ENCODE data around the gene FEN1.

Gene FEN1

DNA sequence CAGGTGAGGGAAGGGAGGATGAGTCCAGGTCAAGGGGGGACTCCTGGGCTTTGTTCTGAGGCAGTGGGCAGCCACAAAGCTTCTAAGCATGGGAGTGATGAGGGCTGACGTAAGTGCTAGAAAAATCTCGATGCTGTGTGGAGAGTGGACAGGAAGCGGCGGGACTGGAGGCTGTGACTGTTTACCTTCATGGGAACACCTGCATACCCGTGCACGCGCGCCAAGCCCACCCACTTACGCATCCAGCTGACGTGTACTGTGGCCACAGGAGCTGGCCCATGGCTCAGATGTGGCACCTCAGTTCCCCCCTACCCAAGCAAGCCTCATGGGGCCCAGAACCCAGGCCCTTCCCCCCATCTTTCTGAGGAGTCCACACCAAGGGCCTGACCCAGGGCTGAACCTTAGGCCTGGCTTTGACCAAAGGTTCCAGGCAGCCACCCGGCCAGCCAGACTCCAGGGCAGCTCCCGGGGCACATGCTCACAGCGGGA lies 26.3 kb upstream of the FEN1 start:
- TF ChIP-seq, protein P1, sequence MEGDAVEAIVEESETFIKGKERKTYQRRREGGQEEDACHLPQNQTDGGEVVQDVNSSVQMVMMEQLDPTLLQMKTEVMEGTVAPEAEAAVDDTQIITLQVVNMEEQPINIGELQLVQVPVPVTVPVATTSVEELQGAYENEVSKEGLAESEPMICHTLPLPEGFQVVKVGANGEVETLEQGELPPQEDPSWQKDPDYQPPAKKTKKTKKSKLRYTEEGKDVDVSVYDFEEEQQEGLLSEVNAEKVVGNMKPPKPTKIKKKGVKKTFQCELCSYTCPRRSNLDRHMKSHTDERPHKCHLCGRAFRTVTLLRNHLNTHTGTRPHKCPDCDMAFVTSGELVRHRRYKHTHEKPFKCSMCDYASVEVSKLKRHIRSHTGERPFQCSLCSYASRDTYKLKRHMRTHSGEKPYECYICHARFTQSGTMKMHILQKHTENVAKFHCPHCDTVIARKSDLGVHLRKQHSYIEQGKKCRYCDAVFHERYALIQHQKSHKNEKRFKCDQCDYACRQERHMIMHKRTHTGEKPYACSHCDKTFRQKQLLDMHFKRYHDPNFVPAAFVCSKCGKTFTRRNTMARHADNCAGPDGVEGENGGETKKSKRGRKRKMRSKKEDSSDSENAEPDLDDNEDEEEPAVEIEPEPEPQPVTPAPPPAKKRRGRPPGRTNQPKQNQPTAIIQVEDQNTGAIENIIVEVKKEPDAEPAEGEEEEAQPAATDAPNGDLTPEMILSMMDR (IDR thresholded peaks at IDR 0.05; ENCODE audit: insufficient read depth, low read length, missing control alignments): no peak

DNA sequence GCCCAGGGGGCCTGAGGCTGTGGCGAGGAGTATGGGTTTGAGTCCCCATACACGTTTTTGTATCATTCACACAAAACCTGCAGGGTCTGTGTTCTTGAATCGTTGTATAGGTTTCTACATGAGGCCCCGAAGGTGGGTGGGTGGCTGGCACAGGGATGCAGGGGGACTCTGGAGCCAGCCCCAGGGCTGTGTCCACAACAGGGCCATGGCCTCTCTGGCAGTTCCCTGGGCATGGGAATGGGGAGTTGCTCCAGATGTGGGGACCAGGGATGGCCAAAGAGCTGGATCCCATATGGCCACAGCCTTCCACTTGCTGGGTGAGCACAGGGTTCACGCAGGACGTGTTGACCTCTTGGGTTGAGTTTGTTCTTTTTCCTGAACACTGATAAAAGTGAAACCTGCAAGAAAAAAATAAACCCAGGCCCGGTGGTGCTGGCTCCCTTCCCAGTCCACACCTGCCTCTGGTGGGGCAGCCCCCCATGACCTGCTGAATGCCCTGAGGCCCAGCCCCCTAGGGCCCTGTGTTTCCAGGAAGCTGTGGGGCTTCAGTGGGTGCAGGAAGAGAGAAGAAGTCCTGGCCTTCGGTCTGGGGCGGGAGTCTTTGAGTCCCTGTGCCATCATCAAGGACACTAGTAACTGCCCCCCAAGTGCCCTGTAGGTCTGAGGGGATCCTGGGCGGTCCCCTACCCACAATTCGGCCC lies 24.2 kb upstream of the FEN1 start:
- TF ChIP-seq, protein P1 (IDR thresholded peaks at IDR 0.05; ENCODE audit: insufficient read depth, low read length, missing control alignments): no peak
- POLR2A ChIA-PET: no interaction called here
- no peak for DNase-seq (ENCODE audit: low read depth, low spot score)
- H3K4me3 ChIP-seq (ENCODE audit: low read depth, low read length): no peak overlapping the region
- CTCF ChIA-PET: interaction anchor here (0.8 to 12.8 kb wide), 4 partner anchors 14 to 46 kb away, joined by 3 to 97 read pairs (median 4); no protein-coding TSS in a partner anchor

More for the DNA sequence above, 26.3 kb upstream of the FEN1 start:
- DNase-seq (ENCODE audit: low read depth, low spot score): no peak
- H3K4me3 ChIP-seq (ENCODE audit: low read depth, low read length): no peak overlapping the region
- CTCF ChIA-PET: interaction anchor here (1.2 to 12.8 kb wide), 7 partner anchors 10 to 316 kb away, joined by 3 to 97 read pairs (median 5); partner anchors contain the start of gene MYRF
- POLR2A ChIA-PET: no interaction called here

DNA sequence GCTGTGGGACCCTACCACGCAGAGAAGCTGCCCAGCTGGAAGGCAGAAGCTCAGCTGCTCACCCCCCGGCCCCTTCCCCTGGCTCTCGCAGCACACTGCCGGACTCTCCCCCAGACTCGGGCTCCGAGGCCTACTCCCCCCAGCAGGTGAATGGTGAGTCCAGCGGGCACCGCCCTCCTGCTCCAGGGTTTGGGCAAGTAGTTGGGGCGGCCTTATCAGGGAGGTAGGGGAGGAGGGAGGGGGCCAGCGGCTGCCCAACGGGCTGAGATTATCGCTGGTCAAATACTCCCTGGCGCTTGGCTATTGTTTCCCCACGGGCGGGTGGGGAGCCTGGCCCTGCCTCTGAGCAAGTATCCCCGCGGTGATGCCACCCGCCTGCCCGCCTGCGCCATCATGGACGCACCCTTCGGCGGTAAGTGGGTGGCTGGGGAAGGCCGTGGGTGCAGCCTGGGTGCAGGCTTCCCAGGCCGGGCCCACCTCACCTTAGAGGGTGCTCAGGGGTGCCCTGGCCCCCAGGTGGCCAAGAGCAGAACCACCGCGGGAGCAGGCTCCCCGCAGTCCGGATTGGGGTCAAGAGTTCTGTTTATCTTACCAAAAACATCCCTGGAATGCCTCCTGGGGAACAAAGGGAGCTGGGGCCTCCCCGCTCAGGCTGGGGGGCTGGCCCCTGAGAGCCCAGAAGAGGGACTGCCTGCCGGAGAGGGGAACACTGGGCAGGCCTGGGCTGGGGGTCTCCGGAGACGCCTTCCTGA lies 23.4 kb upstream of the FEN1 start:
- POLR2A ChIA-PET: no interaction called here
- no peak overlapping the region for H3K4me3 ChIP-seq (ENCODE audit: low read depth, low read length)
- CTCF ChIA-PET: interaction anchor here (0.8 to 12.8 kb wide), 4 partner anchors 13 to 46 kb away, joined by 3 to 97 read pairs (median 5); no protein-coding TSS in a partner anchor
- no peak for DNase-seq (ENCODE audit: low read depth, low spot score)
- TF ChIP-seq, protein P1 (IDR thresholded peaks at IDR 0.05; ENCODE audit: insufficient read depth, low read length, missing control alignments): peak; percentile 48

DNA sequence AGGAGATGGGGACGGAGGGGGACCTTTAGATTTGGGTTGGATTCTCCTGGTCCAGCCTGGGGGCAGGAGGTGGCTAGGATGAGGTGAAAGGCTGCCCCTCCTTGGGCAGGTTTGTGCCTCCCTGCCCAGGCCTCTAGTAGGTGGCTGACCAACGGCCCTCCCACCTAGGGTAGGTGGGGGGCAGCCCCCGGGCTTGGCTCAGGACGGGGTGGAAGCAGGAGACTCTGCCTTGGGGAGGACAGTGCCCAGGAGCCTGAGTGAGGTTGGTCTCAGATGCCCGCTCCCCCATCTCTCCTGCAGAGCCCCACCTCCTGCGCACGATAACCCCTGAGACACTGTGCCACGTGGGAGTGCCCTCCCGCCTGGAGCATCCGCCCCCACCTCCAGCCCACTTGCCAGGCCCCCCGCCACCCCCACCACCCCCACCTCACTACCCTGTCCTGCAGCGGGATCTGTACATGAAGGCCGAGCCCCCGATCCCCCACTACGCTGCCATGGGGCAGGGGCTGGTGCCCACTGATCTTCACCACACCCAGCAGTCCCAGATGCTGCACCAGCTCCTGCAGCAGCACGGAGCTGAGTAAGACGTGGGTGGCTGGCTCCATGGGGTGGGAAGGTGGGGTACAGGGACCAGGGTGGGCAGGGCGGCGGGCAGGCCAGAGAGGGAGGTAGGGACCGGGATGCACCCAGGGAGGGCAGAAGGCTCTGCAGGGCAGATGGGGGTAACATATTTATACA lies 22.6 kb upstream of the FEN1 start:
- DNase-seq (ENCODE audit: low read depth, low spot score): no peak
- no peak overlapping the region for H3K4me3 ChIP-seq (ENCODE audit: low read depth, low read length)
- POLR2A ChIA-PET: no interaction called here
- TF ChIP-seq, protein P1 (IDR thresholded peaks at IDR 0.05; ENCODE audit: insufficient read depth, low read length, missing control alignments): no peak
- CTCF ChIA-PET: interaction anchor here (0.8 to 12.8 kb wide), 3 partner anchors 14 to 21 kb away, joined by 5 to 97 read pairs (median 5); no protein-coding TSS in a partner anchor

DNA sequence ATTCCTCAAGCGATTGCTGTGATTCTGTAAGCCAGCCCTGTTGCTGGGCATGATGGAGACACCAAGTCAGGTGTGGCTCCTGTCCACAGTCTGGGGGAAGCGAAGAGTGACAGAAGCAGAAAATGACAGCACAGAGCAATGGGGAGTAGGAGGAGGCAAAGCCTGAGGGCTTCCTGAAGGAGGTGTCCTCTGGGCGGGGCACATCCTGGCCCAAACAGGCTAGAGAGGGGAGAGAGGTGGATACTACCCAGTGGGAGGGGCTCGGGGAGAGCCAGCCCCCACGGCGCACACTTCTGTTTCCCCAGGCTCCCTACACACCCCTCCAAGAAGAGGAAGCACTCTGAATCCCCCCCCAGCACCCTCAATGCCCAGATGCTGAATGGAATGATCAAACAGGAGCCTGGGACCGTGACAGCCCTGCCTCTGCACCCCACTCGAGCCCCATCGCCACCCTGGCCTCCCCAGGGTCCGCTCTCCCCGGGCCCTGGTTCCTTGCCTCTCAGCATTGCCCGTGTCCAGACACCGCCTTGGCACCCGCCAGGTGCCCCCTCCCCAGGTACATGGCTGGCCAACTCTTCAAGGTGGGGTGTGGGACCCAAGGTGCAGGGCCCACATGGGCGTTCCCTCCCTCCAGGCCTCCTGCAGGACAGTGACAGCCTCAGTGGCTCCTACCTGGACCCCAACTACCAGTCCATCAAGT lies 21.4 kb upstream of the FEN1 start:
- no peak overlapping the region for H3K4me3 ChIP-seq (ENCODE audit: low read depth, low read length)
- TF ChIP-seq, protein P1 (IDR thresholded peaks at IDR 0.05; ENCODE audit: insufficient read depth, low read length, missing control alignments): no peak
- no peak for DNase-seq (ENCODE audit: low read depth, low spot score)
- CTCF ChIA-PET: interaction anchor here (1.5 to 12.8 kb wide), 2 partner anchors 23 to 38 kb away, joined by 6 to 97 read pairs; no protein-coding TSS in a partner anchor
- POLR2A ChIA-PET: no interaction called here
